ENCODE data around the gene NIP7. TPM values are rescaled to one million over a fixed set of nuclear protein-coding genes. Genes with fewer than 3 reads are reported as not detected.

Gene NIP7
- total and polyA plus RNA-seq, 2 of the 8 experiments (the other 6 are each of a cell fraction or from before 2014, with no cell fraction given) = 14.5 to 52.2 TPM

DNA sequence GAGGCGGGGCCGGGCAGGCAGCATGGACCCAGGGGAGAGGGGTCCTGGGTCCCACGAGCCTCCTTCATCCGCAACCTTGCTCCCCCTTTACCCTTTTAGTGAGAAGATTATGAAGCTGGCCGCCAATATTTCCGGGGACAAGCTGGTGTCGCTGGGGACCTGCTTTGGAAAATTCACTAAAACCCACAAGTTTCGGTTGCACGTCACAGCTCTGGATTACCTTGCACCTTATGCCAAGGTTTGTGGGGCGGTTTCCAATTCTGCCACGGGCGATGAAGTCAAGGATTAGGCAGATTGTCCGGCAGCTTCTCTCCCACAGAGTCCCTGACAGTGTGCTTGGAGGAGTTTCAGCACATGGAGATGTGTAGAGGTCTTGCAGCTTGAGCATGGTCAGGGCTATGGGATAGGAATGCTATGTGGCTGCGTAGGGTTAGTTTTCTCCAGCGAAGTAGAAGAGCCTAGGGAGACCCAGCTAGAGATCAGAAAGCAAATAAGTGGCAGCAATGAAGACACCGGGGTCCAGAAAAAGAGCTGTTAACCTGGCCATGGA, 598 bp downstream of the NIP7 start:
- peaks cover 20 to 47% (median 28%) of the 10 kb centered on the region in 4 experiments for H3K36me3 ChIP-seq (ENCODE audit: control insufficient read depth in 2 of 4, insufficient read depth in 4 of 4, low read length in 3 of 4)
- H3K9me3 ChIP-seq (ENCODE audit: insufficient read depth in 2 of 2, low read depth in 1 of 2, low read length in 1 of 2) = no peaks in the 10 kb centered on the region
- H3K56ac ChIP-seq (replicated peaks; ENCODE audit: insufficient read length, low read depth, low read length) = peak overlapping the region; percentile 84
- no peak overlapping the region for H4K5ac ChIP-seq (ENCODE audit: insufficient read length, low read depth, low read length)
- H2AK5ac ChIP-seq (ENCODE audit: low read depth, low read length) = no peak overlapping the region
- peak overlapping the region; percentile 83; the same call in 1 of the 2 replicates for H4K8ac ChIP-seq (ENCODE audit: extremely low read depth, insufficient read depth, low read length)
- POLR2A ChIA-PET (ENCODE audit: partially characterized antibody) = interaction anchor here (1.0 to 29.8 kb wide), 9 partner anchors 8 to 171 kb away, joined by 3 to 497 read pairs (median 3); partner anchors contain the start of genes PDF, SNTB2, TMED6 and VPS4A
- peak overlapping the region; percentile 67 to 93 (median 91) for H3K9ac ChIP-seq (replicated peaks in 1 of 4; ENCODE audit: extremely low read depth in 1 of 4, low read depth in 3 of 4, low read length in 3 of 4)
- no peak overlapping the region for H3K14ac ChIP-seq (ENCODE audit: insufficient read length)
- peak overlapping the region; percentile 57; the same call in 1 of the 2 replicates for H2BK5ac ChIP-seq (ENCODE audit: low read depth, low read length)
- H2BK15ac ChIP-seq (ENCODE audit: low read length) = no peak overlapping the region
- H4K20me1 ChIP-seq (replicated peaks in 1 of 2; ENCODE audit: control insufficient read depth in 1 of 2, insufficient read depth in 2 of 2, low read length in 2 of 2) = peaks cover 0 to 2% of the 10 kb centered on the region in 2 experiments
- H3K4ac ChIP-seq (replicated peaks; ENCODE audit: insufficient read length, low read depth, low read length) = no peak overlapping the region
- H3K4me2 ChIP-seq (ENCODE audit: insufficient read depth in 1 of 2, low read depth in 2 of 2, low read length in 2 of 2) = peak overlapping the region; percentile 87 to 97
- no peak for TF ChIP-seq CREB1 (IDR thresholded peaks at IDR 0.05)
- no peak for TF ChIP-seq CHD2 (IDR thresholded peaks at IDR 0.05; ENCODE audit: low read length)
- no peak for TF ChIP-seq TCF12 (IDR thresholded peaks at IDR 0.05; ENCODE audit: low read depth, low read length)
- no peak; the same call in 1 of the 2 replicates for TF ChIP-seq PHF8 (conservative IDR thresholded peaks at IDR 0.05; ENCODE audit: low read depth, low read length)
- no peak for TF ChIP-seq KDM4A (IDR thresholded peaks at IDR 0.05; ENCODE audit: low read depth, low read length, severe bottlenecking)
- no peak for TF ChIP-seq HDAC2 (IDR thresholded peaks at IDR 0.05; ENCODE audit: borderline replicate concordance in 1 of 2, low read depth in 2 of 2, low read length in 2 of 2)
- TF ChIP-seq TBP (IDR thresholded peaks at IDR 0.05; ENCODE audit: low read depth, low read length) = no peak
- no peak for TF ChIP-seq TAF1 (IDR thresholded peaks at IDR 0.05; ENCODE audit: low read depth, low read length)
- H2BK120ac ChIP-seq (replicated peaks; ENCODE audit: low read depth, low read length) = no peak overlapping the region
- no peak overlapping the region for H3K23ac ChIP-seq (ENCODE audit: insufficient read length)
- no peak overlapping the region for H2BK12ac ChIP-seq (ENCODE audit: low read depth, low read length)
- peaks cover 0 to 9% (median 3%) of the 10 kb centered on the region in 4 experiments; a peak in 4 of 7 replicates for H3K4me1 ChIP-seq (replicated peaks in 1 of 4; ENCODE audit: control insufficient read depth in 3 of 4, insufficient read depth in 4 of 4, low read length in 3 of 4)
- H3K23me2 ChIP-seq (ENCODE audit: low read depth, low read length) = peaks cover 5% of the 10 kb centered on the region; the same call in 1 of the 2 replicates
- 18% methylated on average over 15 of the region's 16 CpGs; no CpG with 5 or more reads in 1 of the 2 experiments for WGBS, 2 experiments (ENCODE audit: extremely low coverage in 1 of 2, insufficient coverage in 1 of 2, insufficient read length in 1 of 2, insufficient replicate concordance in 2 of 2, low coverage in 1 of 2, low lambda C conversion rate in 2 of 2, missing lambda C conversion rate in 1 of 2)
- H3K27ac ChIP-seq (ENCODE audit: low read depth, low read length) = peak overlapping the region; percentile 56; the same call in 1 of the 2 replicates
- peak overlapping the region; percentile 71 to 98 (median 92) for H3K4me3 ChIP-seq (ENCODE audit: extremely low read depth in 1 of 4, insufficient read depth in 2 of 4, low read depth in 3 of 4, low read length in 4 of 4)
- no peak overlapping the region for H3K18ac ChIP-seq (ENCODE audit: extremely low read depth, low read length)
- H4K91ac ChIP-seq (replicated peaks; ENCODE audit: insufficient read length, low read length) = no peak overlapping the region
- no peak for FAIRE-seq
- CTCF ChIA-PET (ENCODE audit: partially characterized antibody) = interaction anchor here (0.6 to 1.3 kb wide), 7 partner anchors 12 to 216 kb away, joined by 3 to 4 read pairs (median 3); partner anchors contain the start of gene TMED6
- peaks cover 12 to 43% of the 10 kb centered on the region in 2 experiments for H3K79me2 ChIP-seq (ENCODE audit: control insufficient read depth in 1 of 2, insufficient read depth in 2 of 2, low read length in 2 of 2)
- no peak for DNase-seq (ENCODE audit: low read depth in 1 of 2, low spot score in 2 of 2)
- H2AFZ ChIP-seq (ENCODE audit: low read length) = no peak overlapping the region
- no peaks in the 10 kb centered on the region for H3K27me3 ChIP-seq (replicated peaks in 1 of 4; ENCODE audit: control insufficient read depth in 3 of 4, extremely low read depth in 1 of 4, insufficient read depth in 3 of 4, low read length in 3 of 4)
- no peak overlapping the region for H2BK20ac ChIP-seq (ENCODE audit: low read length)
- peaks cover 6% of the 10 kb centered on the region; the same call in 1 of the 2 replicates for H3K79me1 ChIP-seq (ENCODE audit: low read depth, low read length)
